NCI-H1092 treated with DMSO at 0.1 percent for 48 hours (cell line): ENCODE results near the gene SLC25A21.
"Not testable (repeated sequence)": the region's sequence is repeated elsewhere in the genome, so short reads cannot be mapped to it uniquely, and the experiment has no call there.

ENCODE experiments used
- DNase-seq: peaks from one replicate; lab custom pipeline; 2025; lab: John Stamatoyannopoulos, UW

Gene SLC25A21

DNA sequence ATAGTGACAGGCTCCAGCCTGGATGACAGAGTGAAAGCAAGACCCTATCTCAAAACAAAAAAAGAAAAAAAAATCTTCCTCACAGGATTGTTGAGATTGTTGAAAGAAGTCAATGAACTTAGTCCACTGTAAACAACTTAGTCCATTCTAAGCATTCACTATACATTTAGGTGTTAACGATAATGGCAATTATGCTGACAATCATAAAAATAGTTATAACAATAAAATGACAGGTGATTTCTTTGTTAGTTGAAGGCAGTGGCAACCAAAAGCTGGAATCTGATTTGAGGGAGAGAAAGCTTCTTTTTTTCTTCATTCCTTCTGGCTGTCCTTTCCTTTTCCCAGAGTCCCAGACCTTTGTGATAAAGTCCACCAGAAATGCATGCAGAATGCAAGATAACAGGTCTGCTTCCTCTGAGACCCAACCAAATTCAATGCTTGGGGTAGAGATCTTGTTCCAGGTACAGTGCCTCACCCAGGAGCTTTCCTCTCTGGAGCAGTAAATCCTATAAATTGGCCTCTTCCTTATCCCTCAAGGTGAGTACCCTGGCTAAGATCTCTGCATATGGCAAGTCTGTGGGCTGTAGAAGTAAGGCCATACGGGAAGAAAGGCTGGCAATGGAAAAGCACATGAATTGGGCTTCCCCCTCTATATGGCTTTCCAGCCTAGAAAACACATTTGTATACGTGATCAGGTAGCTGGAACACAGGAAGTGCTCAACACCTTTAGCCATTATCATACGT is 458.3 kb downstream of the SLC25A21 start:
- no peak for DNase-seq

GRCh38 chr14:36707570-36707969 is 464.8 kb downstream of the SLC25A21 start:
- DNase-seq: no peak

DNA sequence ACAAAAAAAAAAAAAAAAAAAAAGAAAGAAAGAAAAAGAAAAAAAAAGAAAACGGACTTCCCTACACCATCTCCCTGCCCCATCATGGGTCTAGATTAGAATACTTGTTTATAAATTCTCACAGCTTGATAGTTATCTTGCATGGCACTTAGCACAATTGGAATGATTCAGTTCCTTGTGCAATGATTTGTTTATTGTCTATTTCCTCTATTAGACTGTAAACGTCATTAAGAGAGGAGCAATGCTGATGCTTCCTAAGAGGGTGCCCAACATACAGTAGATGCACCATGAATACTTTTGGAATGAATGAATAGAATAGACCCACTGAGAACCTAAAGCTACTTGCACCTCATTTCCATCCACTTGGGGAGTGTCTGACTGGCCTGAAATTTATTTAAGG is 469.9 kb downstream of the SLC25A21 start:
- no peak for DNase-seq

DNA sequence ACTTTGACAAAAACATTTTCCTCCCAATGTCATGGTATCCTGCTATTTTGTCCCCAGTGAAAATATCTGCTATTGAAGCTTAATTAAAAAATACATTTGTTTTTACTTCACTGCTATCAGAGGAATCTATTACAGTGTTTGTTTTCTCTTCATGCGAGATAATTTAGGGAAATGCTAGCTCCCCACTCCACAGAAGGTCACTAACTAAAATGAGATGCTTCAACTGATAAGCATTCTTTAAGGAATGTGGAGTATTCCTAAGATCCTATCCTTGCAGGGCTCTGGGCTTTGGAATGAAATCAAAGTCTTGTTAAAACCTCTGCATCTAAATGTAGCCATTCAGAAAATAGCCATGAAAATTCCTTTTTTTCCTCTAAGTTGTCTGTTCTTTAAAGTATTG is 471.3 kb downstream of the SLC25A21 start:
- DNase-seq: no peak

DNA sequence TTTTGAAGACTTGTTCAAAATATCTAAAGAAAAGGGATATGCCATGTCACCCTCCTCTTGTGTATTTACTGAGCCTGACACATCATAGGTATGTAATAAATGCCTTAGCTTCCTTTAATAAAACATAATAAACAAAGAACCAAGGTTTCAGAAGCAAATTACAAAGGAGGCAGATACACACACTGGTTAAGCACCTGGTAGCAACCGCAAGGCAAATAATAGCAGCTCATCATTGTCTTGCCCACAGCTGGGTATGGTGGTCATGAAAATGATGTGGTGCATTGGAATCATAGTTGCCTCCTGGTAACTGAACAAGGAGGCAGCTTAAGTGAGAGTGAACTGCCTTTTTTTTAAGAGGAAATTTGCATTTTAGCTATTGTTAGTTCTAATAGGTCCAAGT is 471.8 kb downstream of the SLC25A21 start:
- no peak for DNase-seq

GRCh38 chr14:36699420-36699819 is 473.0 kb downstream of the SLC25A21 start:
- DNase-seq: not testable (repeated sequence)

- no peak for DNase-seq
Observed at GRCh38 chr14:36690311-36691040, 481.9 kb downstream of the SLC25A21 start.

DNA sequence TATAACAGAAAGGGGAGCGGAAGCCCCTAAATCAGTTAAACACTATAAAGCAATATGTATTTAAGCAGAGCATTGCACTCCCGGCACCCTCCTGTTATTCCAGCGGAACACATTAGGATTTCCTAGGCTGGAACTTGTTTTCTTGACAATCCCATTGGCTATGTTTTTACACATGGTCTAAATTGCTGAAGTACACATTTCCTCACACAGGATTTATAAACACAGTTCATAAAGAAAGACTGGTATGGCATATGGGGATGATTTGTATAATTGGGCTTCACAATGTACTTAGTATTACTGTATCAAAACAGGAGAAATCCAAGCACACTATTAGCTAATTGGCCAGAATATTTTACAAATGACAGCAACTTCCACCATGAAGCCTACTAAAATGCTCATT is 487.5 kb downstream of the SLC25A21 start:
- no peak for DNase-seq

- no peak for DNase-seq
Observed at GRCh38 chr14:36683083-36683724, 489.2 kb downstream of the SLC25A21 start.

DNA sequence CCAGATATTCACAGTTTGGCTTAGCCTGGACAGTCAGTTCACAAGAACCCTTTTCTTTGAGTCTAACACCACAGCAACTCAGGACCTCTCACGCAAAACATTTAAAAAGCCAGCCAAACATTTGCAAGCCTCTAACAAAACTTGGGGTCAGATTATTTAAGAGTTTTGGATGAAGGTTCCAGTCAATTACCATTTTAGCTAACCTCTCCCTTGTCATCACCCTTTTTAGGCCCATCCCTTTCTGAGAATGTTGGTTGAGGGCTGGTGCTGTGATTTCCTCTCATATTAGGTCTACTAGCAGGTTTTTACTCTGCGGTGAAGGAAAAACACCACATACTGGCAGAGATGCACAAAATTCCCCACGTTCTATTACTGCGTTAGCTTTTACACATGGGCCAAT is 490.1 kb downstream of the SLC25A21 start:
- no peak for DNase-seq

DNA sequence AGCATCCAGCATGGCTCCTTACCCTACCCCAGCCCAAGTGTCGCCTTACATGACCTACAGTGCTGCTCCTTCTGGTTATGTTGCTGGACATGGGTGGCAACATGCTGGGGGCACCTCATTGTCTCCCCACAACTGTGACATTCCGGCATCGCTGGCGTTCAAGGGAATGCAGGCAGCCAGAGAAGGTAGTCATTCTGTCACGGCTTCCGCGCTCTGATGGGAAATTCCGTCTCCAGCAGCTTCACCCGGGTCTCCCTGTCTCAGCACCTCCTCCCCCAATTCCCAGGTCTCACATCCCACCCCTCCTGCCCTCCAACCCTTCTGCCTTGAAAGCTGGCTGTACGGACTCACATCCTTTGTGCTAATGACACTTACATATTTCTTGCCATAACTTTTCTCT is 496.2 kb downstream of the SLC25A21 start:
- DNase-seq: no peak

DNA sequence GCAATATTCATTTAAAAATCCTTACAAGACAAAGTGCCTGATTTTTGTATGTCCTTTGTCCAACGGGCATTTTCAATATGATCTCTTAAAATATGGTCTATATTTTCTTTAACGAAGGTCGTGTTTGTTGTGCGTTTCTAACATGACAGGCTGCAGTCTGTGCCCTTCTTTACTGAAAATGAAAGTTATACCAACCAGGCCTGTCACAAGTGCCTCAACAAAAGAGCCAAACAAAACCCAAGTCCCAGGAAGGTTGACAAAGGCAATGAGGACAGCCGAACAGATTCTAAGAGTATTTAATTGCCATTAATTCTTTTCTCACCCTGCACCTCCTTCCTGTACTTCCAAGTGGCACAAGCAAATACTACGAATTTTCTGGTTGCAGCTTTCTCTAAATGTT is 496.8 kb downstream of the SLC25A21 start:
- no peak for DNase-seq

GRCh38 chr14:36674659-36675058 is 497.7 kb downstream of the SLC25A21 start:
- no peak for DNase-seq

DNA sequence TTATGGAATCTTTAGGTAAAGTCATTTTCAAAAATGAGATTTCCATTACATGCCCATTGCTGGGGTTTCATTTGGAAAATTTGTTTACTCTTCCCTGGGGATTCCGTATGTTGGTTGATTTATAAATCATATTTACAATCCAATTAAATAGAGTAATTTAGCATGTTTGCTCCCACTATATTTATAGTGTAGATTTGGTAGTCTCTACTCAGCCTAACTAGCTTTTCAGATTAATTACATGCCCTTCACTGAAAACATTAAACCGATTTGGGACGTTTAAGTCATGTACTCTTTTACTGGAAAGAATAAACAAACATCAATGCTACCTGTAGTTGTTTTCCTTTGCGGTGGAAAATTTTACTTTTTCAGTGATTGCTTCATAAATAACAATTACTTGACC is 500.3 kb downstream of the SLC25A21 start:
- no peak for DNase-seq

- DNase-seq: peak; percentile 28
Observed at GRCh38 chr14:36671149-36671548, 501.3 kb downstream of the SLC25A21 start.

- no peak for DNase-seq
Observed at GRCh38 chr14:36667679-36668078, 504.7 kb downstream of the SLC25A21 start.

DNA sequence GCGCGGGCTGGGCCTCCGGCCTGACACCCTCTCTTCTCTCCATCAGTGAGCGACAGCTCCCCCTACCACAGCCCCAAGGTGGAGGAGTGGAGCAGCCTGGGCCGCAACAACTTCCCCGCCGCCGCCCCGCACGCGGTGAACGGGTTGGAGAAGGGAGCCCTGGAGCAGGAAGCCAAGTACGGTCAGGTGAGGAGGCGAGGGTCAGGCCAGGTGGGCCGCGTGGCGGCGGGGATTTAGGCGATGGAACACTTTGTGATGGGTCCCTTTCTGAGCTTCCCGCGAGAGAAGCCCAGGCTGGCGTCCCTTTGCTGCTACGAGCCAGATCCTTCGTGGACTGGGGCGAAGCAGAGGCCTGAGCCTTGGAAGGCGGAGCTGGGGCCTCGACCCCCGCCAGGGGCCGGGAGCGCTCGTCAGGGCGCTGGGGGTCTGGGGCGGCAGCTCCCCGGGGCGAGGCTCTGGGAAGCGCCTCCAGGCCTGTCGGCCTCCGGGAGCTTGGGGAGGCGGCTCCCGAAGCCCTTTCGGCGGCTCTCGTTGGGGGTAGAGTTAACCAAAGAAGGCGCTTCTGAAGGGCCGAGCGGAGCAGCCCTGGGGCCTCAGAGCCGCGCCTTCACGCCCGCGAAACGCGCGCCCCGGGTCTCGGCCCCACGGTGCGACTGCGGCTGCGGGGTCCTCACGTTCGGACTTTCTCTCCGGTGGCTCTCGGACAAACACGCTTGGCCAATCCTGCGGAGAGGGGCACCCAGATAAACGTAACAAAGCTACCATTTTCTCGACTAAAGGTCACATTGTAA is 505.8 kb downstream of the SLC25A21 start:
- no peak for DNase-seq

- DNase-seq: no peak
Observed at GRCh38 chr14:36665887-36666415, 506.5 kb downstream of the SLC25A21 start.

DNA sequence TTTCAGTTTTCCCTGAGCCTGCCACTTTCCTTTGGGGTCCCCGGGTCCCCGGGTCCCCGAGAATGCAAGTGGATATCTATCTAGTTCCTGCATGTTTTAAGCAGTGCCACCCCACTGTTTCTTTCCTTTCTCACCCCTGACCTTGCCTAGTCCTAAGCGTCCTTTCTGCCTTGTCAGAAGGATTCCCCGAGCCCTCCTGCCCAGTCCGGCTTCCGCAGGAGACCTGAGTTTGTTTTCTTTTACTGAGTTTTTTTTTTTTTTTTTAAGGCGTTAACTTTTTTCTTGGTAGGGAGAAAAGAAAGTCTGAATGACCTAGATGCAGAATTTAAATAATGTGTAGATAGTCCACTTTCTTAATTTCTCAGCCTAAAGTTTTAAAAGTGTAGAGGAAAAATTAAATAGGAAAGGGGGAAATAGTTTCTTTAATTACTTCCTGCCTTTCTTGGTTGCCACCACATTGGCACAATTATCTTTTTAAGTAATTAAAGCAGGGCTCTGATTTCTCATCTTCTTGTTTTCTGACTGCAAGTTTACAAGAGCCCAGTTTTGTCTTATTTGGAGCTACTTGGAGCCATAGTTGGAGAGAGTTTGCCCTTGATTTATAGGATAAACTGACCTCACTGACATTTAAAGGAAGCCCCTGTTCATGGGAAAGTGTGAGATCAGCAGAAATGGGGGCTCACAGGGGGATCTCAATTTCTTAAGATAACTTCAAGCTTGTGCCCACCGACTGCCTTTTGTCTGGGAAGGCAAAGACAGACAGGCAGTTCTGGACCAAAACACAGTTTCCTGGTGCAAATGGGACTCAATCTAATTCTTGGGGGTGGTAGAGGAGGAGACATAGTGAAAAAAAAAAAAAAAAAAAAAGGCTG is 507.8 kb downstream of the SLC25A21 start:
- no peak for DNase-seq

DNA sequence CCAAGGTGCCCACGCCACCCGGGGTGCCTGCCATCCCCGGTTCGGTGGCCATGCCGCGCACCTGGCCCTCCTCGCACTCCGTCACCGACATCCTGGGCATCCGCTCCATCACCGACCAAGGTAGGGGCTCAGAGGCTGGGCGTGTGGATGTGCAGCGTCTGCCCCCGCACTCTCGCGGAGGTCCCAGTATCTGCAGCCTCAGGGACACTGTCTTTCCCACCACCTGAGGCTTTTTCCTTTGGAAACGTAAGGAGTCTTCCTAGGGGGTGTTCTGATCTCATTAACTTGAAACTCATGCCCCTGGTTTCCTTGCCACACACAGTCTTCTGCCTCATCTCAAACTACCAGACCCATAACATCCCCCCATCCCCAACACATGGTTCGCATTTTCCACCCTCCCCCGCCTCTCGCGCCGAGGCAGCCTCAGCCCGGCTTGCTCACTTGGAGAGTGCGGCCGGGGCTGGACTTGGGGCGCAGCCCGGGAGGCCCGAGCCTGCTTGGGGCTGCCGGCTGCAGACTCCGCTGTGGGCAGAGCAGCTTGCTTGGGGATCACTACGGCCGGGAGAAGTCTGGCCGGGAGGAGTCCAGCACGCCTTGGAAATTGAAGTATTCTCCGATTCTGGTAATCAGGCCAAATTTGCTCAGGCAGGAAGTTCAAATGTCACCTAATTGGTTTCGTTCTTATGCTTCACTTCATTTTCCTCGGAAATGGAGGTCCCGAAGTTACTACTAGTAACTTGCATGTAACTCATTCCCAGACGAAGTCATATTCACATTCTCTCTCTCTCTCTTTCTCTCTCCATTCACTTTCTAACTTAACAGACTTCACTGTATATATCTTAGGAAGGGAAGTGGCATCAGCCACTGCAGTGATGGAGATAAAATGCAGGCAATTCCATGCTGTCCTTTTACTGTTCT is 508.7 kb downstream of the SLC25A21 start:
- DNase-seq: no peak
